ENCODE measurements around the gene LCN1.

LCN1 gene

GRCh38 chr9:135520916-135521607 is at the start of gene LCN1:
LCN1 (plus strand) TSS chr9:135521440; CDS start chr9:135521498, 58 bp downstream.
- DNase-seq: no peak

GRCh38 chr9:135471791-135472640 is 49.2 kb upstream of the LCN1 start:
- no peak for DNase-seq

GRCh38 chr9:135473972-135474543 is 47.2 kb upstream of the LCN1 start:
- DNase-seq: no peak

- no peak for DNase-seq
Observed at GRCh38 chr9:135474915-135475314, 46.3 kb upstream of the LCN1 start.

GRCh38 chr9:135476561-135477355 is 44.5 kb upstream of the LCN1 start:
- DNase-seq: no peak

GRCh38 chr9:135478191-135478590 is 43.0 kb upstream of the LCN1 start:
- DNase-seq: no peak

- DNase-seq: no peak
Observed at GRCh38 chr9:135478829-135479468, 42.3 kb upstream of the LCN1 start.

- DNase-seq: no peak
Observed at GRCh38 chr9:135479469-135480052, 41.7 kb upstream of the LCN1 start, which contains the start of gene PPP1R26. PPP1R26 (plus strand) TSS chr9:135479782; CDS start chr9:135484511, 4,729 bp downstream.

GRCh38 chr9:135480071-135480939 is 40.9 kb upstream of the LCN1 start:
- no peak for DNase-seq

- DNase-seq: no peak
Observed at GRCh38 chr9:135480940-135481310, 40.3 kb upstream of the LCN1 start.

- DNase-seq: no peak
Observed at GRCh38 chr9:135482015-135482754, 39.1 kb upstream of the LCN1 start.

- no peak for DNase-seq
Observed at GRCh38 chr9:135484460-135485277, 36.6 kb upstream of the LCN1 start.

GRCh38 chr9:135485385-135485784 is 35.9 kb upstream of the LCN1 start:
- no peak for DNase-seq

- no peak for DNase-seq
Observed at GRCh38 chr9:135485832-135486231, 35.4 kb upstream of the LCN1 start.

GRCh38 chr9:135486267-135487065 is 34.8 kb upstream of the LCN1 start:
- DNase-seq: no peak

- DNase-seq: no peak
Observed at GRCh38 chr9:135487281-135488012, 33.8 kb upstream of the LCN1 start.

GRCh38 chr9:135488013-135488330 is 33.3 kb upstream of the LCN1 start:
- DNase-seq: no peak

- no peak for DNase-seq
Observed at GRCh38 chr9:135488527-135488926, 32.7 kb upstream of the LCN1 start.
